Neural cell (in vitro differentiated cells): ENCODE results near the gene GBX2. TPM values are rescaled to one million over a fixed set of nuclear protein-coding genes. Genes with fewer than 3 reads are reported as not detected.

Experiments used
- H2AFZ ChIP-seq: fragments of 200-600, 300-800 bp; sonication (generic), shearing (Covaris generic); 2 replicates; pipeline ENCODE4 v1.6.0; 2014; ENCODE audit warnings: low read depth, mild to moderate bottlenecking, antibody characterized with exemption, low read length, moderate library complexity
- H3F3A ChIP-seq: fragments of 200-600 bp; shearing (Covaris generic); 2 replicates; pipeline ENCODE4 v1.6.1; 2016; ENCODE audit warnings: mild to moderate bottlenecking, moderate library complexity, mixed read lengths, antibody characterized with exemption, low read length; ENCODE audit not compliant: insufficient read depth, poor library complexity, severe bottlenecking
- H3K27ac ChIP-seq: fragments of 200-600, 300-800 bp; sonication (generic), shearing (Covaris generic); 2 replicates; pipeline ENCODE4 v1.5.1; 2014; ENCODE audit warnings: mild to moderate bottlenecking, low read length, moderate library complexity
- H3K27me3 ChIP-seq: fragments of 300-800, 200-600 bp; sonication (generic), shearing (Covaris generic); 2 replicates; pipeline ENCODE4 v1.6.0; 2014; ENCODE audit warnings: mild to moderate bottlenecking, low read depth, low read length, moderate library complexity; ENCODE audit not compliant: insufficient read depth
- H3K36me3 ChIP-seq: fragments of 300-800, 200-600 bp; sonication (generic), shearing (Covaris generic); 2 replicates; pipeline ENCODE4 v1.5.1; 2014; ENCODE audit warnings: mild to moderate bottlenecking, antibody characterized with exemption, low read length, moderate library complexity; ENCODE audit not compliant: insufficient read depth
- H3K4me2 ChIP-seq: fragments of 300-800, 200-600 bp; sonication (generic), shearing (Covaris generic); 2 replicates; pipeline ENCODE4 v1.6.0; 2014; ENCODE audit warnings: mild to moderate bottlenecking, low read length
- H3K4me3 ChIP-seq: fragments of 300-800, 200-600 bp; sonication (generic), shearing (Covaris generic); 2 replicates; pipeline ENCODE4 v1.5.1; 2014; ENCODE audit warnings: mild to moderate bottlenecking, low read length, moderate library complexity
- H3K79me2 ChIP-seq: fragments of 200-600 bp; shearing (Covaris generic); replicated peaks from 2 replicates; pipeline ENCODE4 v1.6.0; 2014; ENCODE audit warnings: mild to moderate bottlenecking, low read length, moderate library complexity; ENCODE audit not compliant: insufficient read depth
- H3K9ac ChIP-seq: fragments of 300-800, 200-600 bp; sonication (generic), shearing (Covaris generic); 2 replicates; pipeline ENCODE4 v1.6.1; 2016; ENCODE audit warnings: mild to moderate bottlenecking, low read length, mixed read lengths
- H3K9me2 ChIP-seq: fragments of 200-600 bp; shearing (Covaris generic); 2 replicates; pipeline ENCODE4 v1.6.1; 2016; ENCODE audit warnings: mild to moderate bottlenecking, low read length, mixed read lengths; ENCODE audit not compliant: insufficient read depth
- H3K9me3 ChIP-seq: fragments of 200-600, 300-800 bp; sonication (generic), shearing (Covaris generic); 2 replicates; pipeline ENCODE4 v1.6.1; 2016; ENCODE audit warnings: mild to moderate bottlenecking, mixed run types, low read length, moderate library complexity, mixed read lengths
- H4K20me1 ChIP-seq: fragments of 200-600 bp; shearing (Covaris generic); 2 replicates; pipeline ENCODE4 v1.6.1; 2016; ENCODE audit warnings: mild to moderate bottlenecking, mixed run types; ENCODE audit not compliant: insufficient read depth
- CTCF ChIP-seq: fragments of 450-650 bp; IDR thresholded peaks from 2 replicates; pipeline ENCODE4 v1.5.1; 2014; ENCODE audit warnings: antibody characterized with exemption, mild to moderate bottlenecking, moderate library complexity; ENCODE audit not compliant: poor library complexity, severe bottlenecking
- EP300 ChIP-seq: fragments of 450-650 bp; conservative IDR thresholded peaks from 2 replicates; pipeline ENCODE4 v1.6.1; 2014; ENCODE audit warnings: antibody characterized with exemption, mild to moderate bottlenecking, moderate library complexity; ENCODE audit not compliant: poor library complexity, severe bottlenecking
- EZH2 ChIP-seq: fragments of 200-600, 300-800 bp; shearing (Covaris generic), sonication (generic); IDR thresholded peaks from 2 replicates; pipeline ENCODE4 v1.6.1; 2014; ENCODE audit warnings: antibody characterized with exemption, low read length, borderline replicate concordance, mild to moderate bottlenecking; ENCODE audit not compliant: insufficient read depth, poor library complexity, severe bottlenecking
- MXI1 ChIP-seq: fragments of 450-650 bp; conservative IDR thresholded peaks from 2 replicates; pipeline ENCODE4 v1.6.1; 2014; ENCODE audit warnings: antibody characterized with exemption, mild to moderate bottlenecking; ENCODE audit not compliant: poor library complexity, severe bottlenecking
- POLR2AphosphoS5 ChIP-seq: IDR thresholded peaks from 2 replicates; pipeline ENCODE4 v1.6.1; 2012
- RAD21 ChIP-seq: fragments of 450-650 bp; conservative IDR thresholded peaks from 2 replicates; pipeline ENCODE4 v1.6.1; 2014; ENCODE audit warnings: antibody characterized with exemption, mild to moderate bottlenecking, moderate library complexity
- REST ChIP-seq: IDR thresholded peaks from 2 replicates; pipeline ENCODE4 v1.6.1; 2012; ENCODE audit warnings: borderline replicate concordance
- SMC3 ChIP-seq: fragments of 450-650 bp; conservative IDR thresholded peaks from 2 replicates; pipeline ENCODE4 v1.6.1; 2014; ENCODE audit warnings: antibody characterized with exemption, mild to moderate bottlenecking, moderate library complexity; ENCODE audit not compliant: poor library complexity
- TAF1 ChIP-seq: IDR thresholded peaks from 2 replicates; pipeline ENCODE4 v1.6.1; 2012; ENCODE audit warnings: low read depth
- polyA plus RNA-seq: library from polyadenylated mRNA; depleted of rRNA; stranded (reverse); fragments of >200 nt; gene quantifications from 2 replicates; pipeline ENCODE4 v1.2.3, GENCODE V29; 2014

The GBX2 gene
- polyA plus RNA-seq, 1 donor from 2014 or later, result 0.92 TPM

GRCh38 chr2:236204953-236205352, 36.8 kb upstream of the GBX2 start:
- Histone ChIP-seq H3K79me2 (no peaks in the 10 kb centered on the region), H3K4me3 (no peak overlapping the region), H3K27me3 (no peaks in the 10 kb centered on the region), H3K9me3 (peaks cover 6% of the 10 kb centered on the region), H3K9ac (no peak overlapping the region), H3K9me2 (no peaks in the 10 kb centered on the region), H3K27ac (no peak overlapping the region), H3K36me3 (no peaks in the 10 kb centered on the region), H3F3A (no peaks in the 10 kb centered on the region), H3K4me2 (no peak overlapping the region), H2AFZ (no peak overlapping the region), H4K20me1 (no peaks in the 10 kb centered on the region)
- no peak for TF ChIP-seq TAF1
- TF ChIP-seq EP300, result no peak
- no peak for TF ChIP-seq SMC3
- TF ChIP-seq RAD21, result no peak
- TF ChIP-seq EZH2, result no peak
- no peak for TF ChIP-seq MXI1
- no peak for TF ChIP-seq REST
- TF ChIP-seq CTCF, result no peak

- Histone ChIP-seq H3F3A (no peaks in the 10 kb centered on the region), H3K4me3 (no peak overlapping the region), H3K36me3 (no peaks in the 10 kb centered on the region), H4K20me1 (no peaks in the 10 kb centered on the region), H2AFZ (no peak overlapping the region), H3K9me3 (no peaks in the 10 kb centered on the region), H3K79me2 (no peaks in the 10 kb centered on the region), H3K27ac (no peak overlapping the region), H3K9ac (no peak overlapping the region), H3K4me2 (no peak overlapping the region), H3K27me3 (no peaks in the 10 kb centered on the region), H3K9me2 (no peaks in the 10 kb centered on the region)
- TF ChIP-seq TAF1, result no peak
- no peak for TF ChIP-seq CTCF
- TF ChIP-seq POLR2AphosphoS5, result no peak
- TF ChIP-seq MXI1, result no peak
- TF ChIP-seq SMC3, result no peak
- TF ChIP-seq EP300, result no peak
- no peak for TF ChIP-seq EZH2
- TF ChIP-seq REST, result no peak
- no peak for TF ChIP-seq RAD21
Observed at GRCh38 chr2:236200378-236200777, 32.2 kb upstream of the GBX2 start.
